GM12875 (cell line): ENCODE results near the gene SCUBE1.

ENCODE experiments used
- H3K4me3 ChIP-seq: one replicate; pipeline ENCODE4 v1.5.1; 2011; ENCODE audit warnings: low read depth, low read length, control low read depth
- CTCF ChIP-seq: IDR thresholded peaks from 2 replicates; pipeline ENCODE4 v1.5.1; 2011; ENCODE audit warnings: low read depth, mild to moderate bottlenecking, control low read depth, inconsistent platforms, low read length, moderate library complexity, borderline replicate concordance; ENCODE audit not compliant: insufficient read depth

Gene SCUBE1

GRCh38 chr22:43303166-43303565, 40.0 kb downstream of the SCUBE1 start:
- TF ChIP-seq CTCF = no peak
- no peak overlapping the region for H3K4me3 ChIP-seq

- no peak for TF ChIP-seq CTCF
- no peak overlapping the region for H3K4me3 ChIP-seq
Measured at GRCh38 chr22:43302531-43303041, 40.6 kb downstream of the SCUBE1 start.

GRCh38 chr22:43301866-43302265, 41.3 kb downstream of the SCUBE1 start:
- no peak for TF ChIP-seq CTCF
- H3K4me3 ChIP-seq = no peak overlapping the region

GRCh38 chr22:43300891-43301676, 42.1 kb downstream of the SCUBE1 start:
- H3K4me3 ChIP-seq = no peak overlapping the region
- no peak for TF ChIP-seq CTCF

- no peak for TF ChIP-seq CTCF
- no peak overlapping the region for H3K4me3 ChIP-seq
Measured at GRCh38 chr22:43299736-43300135, 43.4 kb downstream of the SCUBE1 start.

GRCh38 chr22:43298062-43298801, 44.9 kb downstream of the SCUBE1 start:
- no peak overlapping the region for H3K4me3 ChIP-seq
- no peak for TF ChIP-seq CTCF
